WTC11 (cell line): ENCODE results near the gene RPS6KA2.

ENCODE experiments used
- ATF3 ChIP-seq: sonication (generic); formaldehyde crosslinking; conservative IDR thresholded peaks from 2 replicates; pipeline ENCODE4 v1.8.1; 2022; ENCODE audit warnings: mild to moderate bottlenecking, missing genetic modification reagents
- ATF6 ChIP-seq: sonication (generic); formaldehyde crosslinking; IDR thresholded peaks from 2 replicates; pipeline ENCODE4 v1.8.1; 2023; ENCODE audit warnings: mild to moderate bottlenecking, missing genetic modification reagents
- CBFB ChIP-seq: sonication (generic); formaldehyde crosslinking; IDR thresholded peaks from 2 replicates; pipeline ENCODE4 v1.8.1; 2022; ENCODE audit warnings: mild to moderate bottlenecking, low read depth, missing genetic modification reagents
- FOXJ3 ChIP-seq: sonication (generic); formaldehyde crosslinking; IDR thresholded peaks from 2 replicates; pipeline ENCODE4 v1.9.0; 2021; ENCODE audit warnings: missing genetic modification reagents, mild to moderate bottlenecking, borderline replicate concordance
- FOXP4 ChIP-seq: sonication (generic); formaldehyde crosslinking; IDR thresholded peaks from 2 replicates; pipeline ENCODE4 v1.8.0; 2022; ENCODE audit warnings: mild to moderate bottlenecking, missing genetic modification reagents
- HMGXB4 ChIP-seq: sonication (generic); formaldehyde crosslinking; IDR thresholded peaks from 2 replicates; pipeline ENCODE4 v1.8.1; 2023; ENCODE audit warnings: mild to moderate bottlenecking, moderate library complexity, missing genetic modification reagents
- IRF2 ChIP-seq: sonication (generic); formaldehyde crosslinking; IDR thresholded peaks from 2 replicates; pipeline ENCODE4 v1.8.0; 2022; ENCODE audit warnings: low read depth, missing genetic modification reagents, borderline replicate concordance
- MAX ChIP-seq: sonication (generic); formaldehyde crosslinking; IDR thresholded peaks from 2 replicates; pipeline ENCODE4 v1.8.0; 2022; ENCODE audit warnings: mild to moderate bottlenecking, missing genetic modification reagents
- NR3C1 ChIP-seq: sonication (generic); formaldehyde crosslinking; conservative IDR thresholded peaks from 2 replicates; pipeline ENCODE4 v1.8.1; 2023; ENCODE audit warnings: low read depth, mild to moderate bottlenecking, missing genetic modification reagents
- SP1 ChIP-seq: sonication (generic); formaldehyde crosslinking; conservative IDR thresholded peaks from 2 replicates; pipeline ENCODE4 v1.8.1; 2022; ENCODE audit warnings: missing genetic modification reagents
- STAT6 ChIP-seq: sonication (generic); formaldehyde crosslinking; conservative IDR thresholded peaks from 2 replicates; pipeline ENCODE4 v1.8.1; 2023; ENCODE audit warnings: mild to moderate bottlenecking, low read depth, missing genetic modification reagents, moderate library complexity
- ZNF317 ChIP-seq: sonication (generic); formaldehyde crosslinking; IDR thresholded peaks from 2 replicates; pipeline ENCODE4 v1.8.1; 2023; ENCODE audit warnings: low read depth, mild to moderate bottlenecking, moderate library complexity, missing genetic modification reagents, borderline replicate concordance
- TF ChIP-seq, protein P1 (sequence below): fragments of 200-600 bp; IDR thresholded peaks from 2 replicates; pipeline ENCODE4 v1.8.0; 2022; ENCODE audit warnings: antibody characterized with exemption

DNA sequence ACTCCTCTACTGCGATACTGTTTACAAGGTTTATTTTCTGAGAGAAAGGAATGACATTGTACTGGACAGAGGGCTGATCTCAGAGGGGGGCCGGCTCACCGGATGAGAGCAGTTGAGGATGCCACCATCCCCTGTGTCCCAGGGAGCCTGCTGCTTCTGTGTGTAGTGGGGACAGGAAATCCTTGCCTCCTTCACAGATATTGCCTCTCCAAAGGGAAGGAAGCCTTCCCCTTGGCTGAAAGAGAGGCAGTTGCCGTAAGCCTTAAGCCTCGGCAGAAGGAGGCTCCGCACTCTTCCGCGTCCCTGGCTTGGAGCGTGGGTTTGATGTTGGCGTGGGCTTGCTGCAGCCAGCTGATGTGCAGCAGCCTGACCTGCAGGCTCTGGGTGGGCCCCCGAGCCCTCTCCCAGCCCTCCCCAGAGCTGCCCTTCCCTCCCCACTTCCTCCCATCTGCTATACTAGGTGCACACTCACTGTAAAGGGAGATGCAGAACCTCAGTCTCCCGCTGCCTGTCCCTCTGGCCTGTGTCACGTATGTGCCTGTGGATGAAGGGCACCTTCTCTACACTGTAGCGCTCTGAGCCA lies 45.7 kb upstream of the RPS6KA2 start:
- no peak for TF ChIP-seq NR3C1 (CRISPR knock-in tag)
- TF ChIP-seq ZNF317 (CRISPR knock-in tag): no peak
- no peak for TF ChIP-seq SP1 (CRISPR knock-in tag)
- no peak for TF ChIP-seq IRF2 (CRISPR knock-in tag)
- no peak for TF ChIP-seq MAX (CRISPR knock-in tag)
- TF ChIP-seq CBFB (CRISPR knock-in tag): no peak
- TF ChIP-seq, protein P1, sequence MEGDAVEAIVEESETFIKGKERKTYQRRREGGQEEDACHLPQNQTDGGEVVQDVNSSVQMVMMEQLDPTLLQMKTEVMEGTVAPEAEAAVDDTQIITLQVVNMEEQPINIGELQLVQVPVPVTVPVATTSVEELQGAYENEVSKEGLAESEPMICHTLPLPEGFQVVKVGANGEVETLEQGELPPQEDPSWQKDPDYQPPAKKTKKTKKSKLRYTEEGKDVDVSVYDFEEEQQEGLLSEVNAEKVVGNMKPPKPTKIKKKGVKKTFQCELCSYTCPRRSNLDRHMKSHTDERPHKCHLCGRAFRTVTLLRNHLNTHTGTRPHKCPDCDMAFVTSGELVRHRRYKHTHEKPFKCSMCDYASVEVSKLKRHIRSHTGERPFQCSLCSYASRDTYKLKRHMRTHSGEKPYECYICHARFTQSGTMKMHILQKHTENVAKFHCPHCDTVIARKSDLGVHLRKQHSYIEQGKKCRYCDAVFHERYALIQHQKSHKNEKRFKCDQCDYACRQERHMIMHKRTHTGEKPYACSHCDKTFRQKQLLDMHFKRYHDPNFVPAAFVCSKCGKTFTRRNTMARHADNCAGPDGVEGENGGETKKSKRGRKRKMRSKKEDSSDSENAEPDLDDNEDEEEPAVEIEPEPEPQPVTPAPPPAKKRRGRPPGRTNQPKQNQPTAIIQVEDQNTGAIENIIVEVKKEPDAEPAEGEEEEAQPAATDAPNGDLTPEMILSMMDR: no peak
- TF ChIP-seq ATF6 (CRISPR knock-in tag): no peak
- no peak for TF ChIP-seq ATF3
- no peak for TF ChIP-seq HMGXB4 (CRISPR knock-in tag)
- TF ChIP-seq FOXJ3: no peak
- TF ChIP-seq STAT6 (CRISPR knock-in tag): no peak
- no peak for TF ChIP-seq FOXP4
